Activated CD4-positive, alpha-beta memory T cell treated with anti-CD3 and anti-CD28 coated beads, Interleukin-2, amount 10 ng/mL, durations not matched to agents 7 days and 5 days (primary cell): ENCODE data around the gene SPI1. TPM values are rescaled to one million over a fixed set of nuclear protein-coding genes. Genes with fewer than 3 reads are reported as not detected.

Experiments
- CTCF ChIA-PET: fragments of 350-600 bp; sonication (Branson Sonifier 250); formaldehyde crosslinking; loops from one replicate; lab custom pipeline; 2021; ENCODE audit warnings: antibody characterized with exemption, inconsistent platforms; lab: Charles Lee
- POLR2A ChIA-PET: fragments of 350-600 bp; sonication (Branson Sonifier 250); formaldehyde crosslinking; loops from one replicate; lab custom pipeline; 2021; ENCODE audit warnings: antibody characterized with exemption; lab: Charles Lee
- DNase-seq: peaks from one replicate; pipeline ENCODE4 v3.0.0-alpha.2; 2020
- H3K27ac Mint-ChIP-seq: one replicate; pipeline ENCODE4 v1.8.0; 2021; ENCODE audit warnings: mild to moderate bottlenecking, mixed read lengths
- H3K27me3 Mint-ChIP-seq: one replicate; pipeline ENCODE4 v1.8.0; 2021; ENCODE audit warnings: mixed read lengths
- H3K36me3 Mint-ChIP-seq: one replicate; pipeline ENCODE4 v1.8.0; 2021; ENCODE audit warnings: low read depth, mixed read lengths
- H3K4me1 Mint-ChIP-seq: one replicate; pipeline ENCODE4 v1.8.0; 2021; ENCODE audit warnings: mixed read lengths
- H3K4me3 Mint-ChIP-seq: one replicate; pipeline ENCODE4 v1.8.0; 2021; ENCODE audit warnings: mild to moderate bottlenecking, mixed read lengths
- H3K9me3 Mint-ChIP-seq: one replicate; pipeline ENCODE4 v1.8.0; 2021; ENCODE audit warnings: mixed read lengths
- total RNA-seq, 2 experiments: library from RNA; stranded (reverse); gene quantifications; one replicate each; pipeline ENCODE4 v1.2.3, GENCODE V29; 2021

The SPI1 gene
- total RNA-seq, 2 experiments from 2014 or later = not detected

- DNase-seq = no peak
- H3K36me3 Mint-ChIP-seq = no peaks in the 10 kb centered on the region
- H3K4me3 Mint-ChIP-seq = no peak overlapping the region
- H3K4me1 Mint-ChIP-seq = no peaks in the 10 kb centered on the region
- POLR2A ChIA-PET = no interaction called here
- H3K27ac Mint-ChIP-seq = no peak overlapping the region
- H3K9me3 Mint-ChIP-seq = no peaks in the 10 kb centered on the region
- CTCF ChIA-PET = interaction anchor here (1.3 kb wide), 1 partner anchor 36 kb away, joined by 5 read pairs; no protein-coding TSS in a partner anchor
- no peaks in the 10 kb centered on the region for H3K27me3 Mint-ChIP-seq
These were observed 1.6 kb downstream of the SPI1 start for GRCh38 chr11:47376525-47377371.

- POLR2A ChIA-PET = no interaction called here
- Mint-ChIP-seq H3K9me3 (no peaks in the 10 kb centered on the region), H3K27me3 (no peaks in the 10 kb centered on the region), H3K4me1 (no peaks in the 10 kb centered on the region), H3K4me3 (no peak overlapping the region), H3K36me3 (no peaks in the 10 kb centered on the region), H3K27ac (no peak overlapping the region)
- DNase-seq = no peak
- CTCF ChIA-PET = interaction anchor here (1.3 kb wide), 1 partner anchor 36 kb away, joined by 5 read pairs; no protein-coding TSS in a partner anchor
These were observed 2.2 kb downstream of the SPI1 start for GRCh38 chr11:47376107-47376524.

- no peaks in the 10 kb centered on the region for H3K9me3 Mint-ChIP-seq
- no peak overlapping the region for H3K27ac Mint-ChIP-seq
- POLR2A ChIA-PET = no interaction called here
- H3K4me3 Mint-ChIP-seq = no peak overlapping the region
- CTCF ChIA-PET = interaction anchor here (1.3 to 5.7 kb wide), 3 partner anchors 18 to 37 kb away, joined by 5 to 98 read pairs (median 24); no protein-coding TSS in a partner anchor
- H3K27me3 Mint-ChIP-seq = no peaks in the 10 kb centered on the region
- DNase-seq = no peak
- no peaks in the 10 kb centered on the region for H3K4me1 Mint-ChIP-seq
- no peaks in the 10 kb centered on the region for H3K36me3 Mint-ChIP-seq
These were observed 2.7 kb downstream of the SPI1 start for GRCh38 chr11:47375546-47376085.

DNA sequence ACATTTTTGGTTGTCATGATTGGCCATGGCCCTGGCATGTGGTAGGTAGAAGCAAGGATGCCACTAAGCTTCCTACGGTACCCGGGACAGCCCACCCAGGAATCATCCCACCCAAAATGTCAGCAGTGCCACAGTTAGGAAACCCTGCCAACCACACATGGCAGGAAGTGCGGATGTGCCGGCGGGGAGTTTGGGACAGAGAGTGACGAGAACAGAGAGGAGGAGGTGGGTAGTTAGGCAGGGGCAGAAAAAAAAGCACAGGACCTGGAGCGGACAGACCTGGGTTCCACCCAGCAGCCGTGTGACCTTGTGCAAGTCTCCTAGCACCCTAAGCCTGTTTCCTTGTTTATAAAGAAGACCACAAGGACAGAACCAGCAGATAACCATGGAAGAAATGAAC lies 3.3 kb downstream of the SPI1 start:
- CTCF ChIA-PET = interaction anchor here (1.1 to 5.7 kb wide), 7 partner anchors 13 to 79 kb away, joined by 3 to 98 read pairs (median 20); partner anchors contain the start of gene SLC39A13
- no peaks in the 10 kb centered on the region for H3K36me3 Mint-ChIP-seq

DNA sequence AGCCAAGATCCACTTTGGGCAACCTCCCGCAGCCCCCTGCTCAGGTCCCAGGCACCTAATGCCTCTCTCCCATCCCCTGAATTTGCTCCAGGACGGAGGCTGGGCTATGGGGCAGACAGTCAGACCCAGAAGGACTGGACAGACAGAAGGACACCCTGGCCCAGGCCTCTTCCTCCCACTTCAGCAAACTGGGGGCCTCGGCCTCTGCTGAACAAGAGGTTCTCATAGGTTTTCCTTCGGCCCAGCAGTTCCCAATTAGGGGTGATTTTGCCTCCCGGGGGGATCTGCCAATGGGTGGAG lies 3.7 kb downstream of the SPI1 start:
- Mint-ChIP-seq H3K27ac (no peak overlapping the region), H3K4me3 (no peak overlapping the region), H3K4me1 (no peaks in the 10 kb centered on the region), H3K9me3 (no peaks in the 10 kb centered on the region), H3K27me3 (no peaks in the 10 kb centered on the region), H3K36me3 (no peaks in the 10 kb centered on the region)
- ChIA-PET CTCF (interaction anchor here (0.7 to 5.7 kb wide), 28 partner anchors 9 to 480 kb away, joined by 3 to 98 read pairs (median 8); partner anchors contain the start of genes PSMC3 and SLC39A13), POLR2A (interaction anchor here (0.8 to 3.2 kb wide), 4 partner anchors 8 to 33 kb away, joined by 3 to 13 read pairs (median 6); no protein-coding TSS in a partner anchor)
- DNase-seq = no peak

More for the DNA sequence above, 3.3 kb downstream of the SPI1 start:
- Mint-ChIP-seq H3K27me3 (no peaks in the 10 kb centered on the region), H3K9me3 (no peaks in the 10 kb centered on the region), H3K4me1 (no peaks in the 10 kb centered on the region), H3K27ac (no peak overlapping the region), H3K4me3 (no peak overlapping the region)
- POLR2A ChIA-PET = interaction anchor here (1.4 to 3.2 kb wide), 2 partner anchors 14 to 19 kb away, joined by 3 to 13 read pairs; no protein-coding TSS in a partner anchor
- DNase-seq = no peak

- no peak overlapping the region for H3K4me3 Mint-ChIP-seq
- CTCF ChIA-PET = interaction anchor here (0.5 to 5.7 kb wide), 31 partner anchors 9 to 481 kb away, joined by 3 to 98 read pairs (median 7); partner anchors contain the start of genes PSMC3 and SLC39A13
- no peaks in the 10 kb centered on the region for H3K27me3 Mint-ChIP-seq
- peaks cover 2% of the 10 kb centered on the region for H3K4me1 Mint-ChIP-seq
- POLR2A ChIA-PET = interaction anchor here (0.8 to 3.2 kb wide), 4 partner anchors 9 to 33 kb away, joined by 3 to 13 read pairs (median 6); no protein-coding TSS in a partner anchor
- H3K9me3 Mint-ChIP-seq = no peaks in the 10 kb centered on the region
- DNase-seq = peak; percentile 84
- H3K36me3 Mint-ChIP-seq = no peaks in the 10 kb centered on the region
- H3K27ac Mint-ChIP-seq = no peak overlapping the region
These were observed 4.2 kb downstream of the SPI1 start for GRCh38 chr11:47373876-47374719.

GRCh38 chr11:47372422-47372821 lies 5.9 kb downstream of the SPI1 start:
- H3K4me1 Mint-ChIP-seq = peaks cover 2% of the 10 kb centered on the region
- ChIA-PET CTCF (interaction anchor here (0.6 to 5.7 kb wide), 11 partner anchors 21 to 269 kb away, joined by 3 to 98 read pairs (median 4); no protein-coding TSS in a partner anchor), POLR2A (interaction anchor here (0.9 to 3.2 kb wide), 2 partner anchors 22 to 54 kb away, joined by 3 to 13 read pairs; partner anchors contain the start of gene PSMC3)
- no peak overlapping the region for H3K27ac Mint-ChIP-seq
- H3K4me3 Mint-ChIP-seq = no peak overlapping the region
- no peaks in the 10 kb centered on the region for H3K36me3 Mint-ChIP-seq
- H3K27me3 Mint-ChIP-seq = no peaks in the 10 kb centered on the region
- H3K9me3 Mint-ChIP-seq = no peaks in the 10 kb centered on the region
- DNase-seq = no peak

GRCh38 chr11:47369676-47370075 lies 8.7 kb downstream of the SPI1 start:
- CTCF ChIA-PET = interaction anchor here (0.9 to 5.7 kb wide), 2 partner anchors 9 to 42 kb away, joined by 3 to 98 read pairs; partner anchors contain the start of gene SPI1
- Mint-ChIP-seq H3K27me3 (peaks cover 7% of the 10 kb centered on the region), H3K9me3 (no peaks in the 10 kb centered on the region), H3K27ac (no peak overlapping the region), H3K4me3 (no peak overlapping the region), H3K36me3 (no peaks in the 10 kb centered on the region), H3K4me1 (peaks cover 6% of the 10 kb centered on the region)
- POLR2A ChIA-PET = no interaction called here
- no peak for DNase-seq

DNA sequence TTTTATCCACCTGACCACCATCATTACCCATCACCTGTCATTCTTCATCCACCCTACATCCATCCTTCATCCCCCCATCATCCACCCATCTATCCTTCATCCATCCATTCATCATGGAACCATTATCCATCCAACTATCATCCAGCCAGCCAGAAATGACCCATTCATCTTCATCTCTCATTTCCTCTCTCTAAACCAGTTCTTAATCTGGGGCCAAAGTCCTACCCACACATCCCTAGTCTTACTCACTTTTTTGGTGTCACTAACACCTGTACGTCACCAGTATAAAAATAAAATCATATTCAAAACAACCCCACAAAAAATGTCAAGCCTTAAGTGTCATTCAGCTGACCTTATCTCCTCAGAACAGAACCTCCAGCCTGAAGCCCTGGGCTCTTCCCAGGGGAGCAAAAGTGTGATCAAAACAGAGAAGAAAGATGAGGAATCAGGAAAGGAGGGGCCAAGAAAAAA lies 12.3 kb downstream of the SPI1 start:
- Mint-ChIP-seq H3K4me3 (no peak overlapping the region), H3K27ac (no peak overlapping the region), H3K27me3 (peaks cover 7% of the 10 kb centered on the region), H3K9me3 (no peaks in the 10 kb centered on the region), H3K4me1 (peaks cover 8% of the 10 kb centered on the region), H3K36me3 (no peaks in the 10 kb centered on the region)
- DNase-seq = no peak
- ChIA-PET CTCF (no interaction called here), POLR2A (no interaction called here)

- no peak overlapping the region for H3K4me3 Mint-ChIP-seq
- no peak overlapping the region for H3K27ac Mint-ChIP-seq
- H3K9me3 Mint-ChIP-seq = no peaks in the 10 kb centered on the region
- no peak for DNase-seq
- H3K36me3 Mint-ChIP-seq = no peaks in the 10 kb centered on the region
- H3K4me1 Mint-ChIP-seq = peaks cover 19% of the 10 kb centered on the region
- POLR2A ChIA-PET = no interaction called here
- CTCF ChIA-PET = interaction anchor here (2.8 kb wide), 1 partner anchor 12 kb away, joined by 8 read pairs; no protein-coding TSS in a partner anchor
- H3K27me3 Mint-ChIP-seq = peaks cover 5% of the 10 kb centered on the region
These were observed 16.9 kb downstream of the SPI1 start for GRCh38 chr11:47361419-47361818.

DNA sequence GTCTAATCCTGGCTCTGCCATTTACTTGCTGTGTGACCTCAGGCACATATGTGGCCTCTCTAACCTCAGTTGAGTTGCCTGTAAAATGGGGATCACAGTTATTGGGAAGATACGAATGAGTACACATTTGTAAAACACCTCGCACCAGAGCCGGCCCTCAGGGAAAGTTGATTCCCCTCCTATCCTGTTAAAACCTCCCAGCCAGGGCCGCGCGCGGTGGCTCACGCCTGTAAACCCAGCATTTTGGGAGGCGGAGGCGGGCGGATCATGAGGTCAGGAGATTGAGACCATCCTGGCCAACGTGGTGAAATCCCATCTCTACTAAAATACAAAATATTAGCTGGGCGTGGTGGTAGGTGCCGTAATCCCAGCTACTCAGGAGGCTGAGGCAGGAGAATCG lies 18.0 kb downstream of the SPI1 start:
- Mint-ChIP-seq H3K4me3 (no peak overlapping the region), H3K27me3 (no peaks in the 10 kb centered on the region), H3K27ac (no peak overlapping the region), H3K36me3 (no peaks in the 10 kb centered on the region), H3K9me3 (no peaks in the 10 kb centered on the region), H3K4me1 (peaks cover 15% of the 10 kb centered on the region)
- no peak for DNase-seq
- ChIA-PET CTCF (interaction anchor here (0.6 to 2.8 kb wide), 3 partner anchors 9 to 14 kb away, joined by 5 to 8 read pairs (median 7); no protein-coding TSS in a partner anchor), POLR2A (no interaction called here)

DNA sequence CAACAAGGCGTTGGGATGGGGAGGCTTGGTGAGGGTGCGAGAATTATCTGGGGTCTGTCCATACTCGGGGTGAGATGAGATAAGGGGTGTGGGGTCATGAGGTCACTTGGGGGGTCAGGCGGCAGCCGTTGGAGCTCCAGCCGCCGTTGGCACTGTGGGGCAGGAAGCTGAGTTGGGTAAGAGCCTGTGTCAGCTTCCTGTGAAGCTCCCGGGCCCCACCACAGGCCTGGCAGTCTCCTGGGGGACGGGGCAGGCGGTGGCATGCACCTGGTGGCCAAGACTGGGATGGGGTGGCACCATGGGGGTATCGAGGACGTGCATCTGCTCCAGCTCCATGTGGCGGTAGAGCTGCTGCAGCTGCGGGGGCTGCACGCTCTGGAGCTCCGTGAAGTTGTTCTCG lies 18.8 kb downstream of the SPI1 start:
- H3K27me3 Mint-ChIP-seq = no peaks in the 10 kb centered on the region
- ChIA-PET CTCF (interaction anchor here (1.2 kb wide), 1 partner anchor 14 kb away, joined by 7 read pairs; no protein-coding TSS in a partner anchor), POLR2A (interaction anchor here (1.2 kb wide), 1 partner anchor 53 kb away, joined by 4 read pairs; no protein-coding TSS in a partner anchor)
- no peaks in the 10 kb centered on the region for H3K9me3 Mint-ChIP-seq
- H3K36me3 Mint-ChIP-seq = no peaks in the 10 kb centered on the region
- H3K4me1 Mint-ChIP-seq = peaks cover 15% of the 10 kb centered on the region
- H3K4me3 Mint-ChIP-seq = no peak overlapping the region
- DNase-seq = peak; percentile 22
- H3K27ac Mint-ChIP-seq = peak overlapping the region; percentile 47
